ENCODE measurements around the gene HNRNPAB. TPM values are rescaled to one million over a fixed set of nuclear protein-coding genes. Genes with fewer than 3 reads are reported as not detected.
A peak's percentile ranks its signal among the peaks of the same experiment; 100 is the strongest.

HNRNPAB gene
- total RNA-seq, 4 donors from 2014 or later: 84.2 to 117 (median 106) TPM

- Histone ChIP-seq H3K9me3 (no peaks in the 10 kb centered on the region), H3K27ac (no peak overlapping the region), H3K4me1 (peaks cover 0 to 10% of the 10 kb centered on the region in 2 donors), H3K36me3 (no peaks in the 10 kb centered on the region), H3K4me3 (no peak overlapping the region), H3K27me3 (no peaks in the 10 kb centered on the region)
- DNase-seq (no peak), ATAC-seq (no peak)
- TF ChIP-seq POLR2A (IDR thresholded peaks at IDR 0.05) (no peak), CTCF (IDR thresholded peaks at IDR 0.05 in 4 of 5, conservative IDR thresholded peaks at IDR 0.05 in 1 of 5) (no peak)
- in situ Hi-C loops (cut with MboI; ENCODE audit: low sequenced_read_pairs in 4 of 4): no loop called here
- intact Hi-C loops (cut with DNase I; ENCODE audit: low total_unique reads): no loop called here
Measured at GRCh38 chr5:178247481-178248456, 43.4 kb downstream of the HNRNPAB start.

- DNase-seq: no peak
- in situ Hi-C loops (cut with MboI; ENCODE audit: low sequenced_read_pairs in 4 of 4): no loop called here
- ATAC-seq: no peak
Measured at GRCh38 chr5:178248750-178249149, 44.4 kb downstream of the HNRNPAB start.

GRCh38 chr5:178249191-178249989 lies 45.1 kb downstream of the HNRNPAB start:
- no peaks in the 10 kb centered on the region for H3K27me3 ChIP-seq
- H3K4me1 ChIP-seq: peaks cover 0 to 10% of the 10 kb centered on the region in 2 donors
- H3K4me3 ChIP-seq: no peak overlapping the region
- ATAC-seq: peak; percentile 36 to 78
- in situ Hi-C loops (cut with MboI; ENCODE audit: low sequenced_read_pairs in 4 of 4): no loop called here
- H3K9me3 ChIP-seq: no peaks in the 10 kb centered on the region
- intact Hi-C loops (cut with DNase I; ENCODE audit: low total_unique reads): no loop called here
- H3K36me3 ChIP-seq: no peaks in the 10 kb centered on the region
- H3K27ac ChIP-seq: no peak overlapping the region
- TF ChIP-seq CTCF (IDR thresholded peaks at IDR 0.05 in 4 of 5, conservative IDR thresholded peaks at IDR 0.05 in 1 of 5): no peak
- TF ChIP-seq POLR2A (IDR thresholded peaks at IDR 0.05): no peak
- no peak for DNase-seq

More at GRCh38 chr5:178248750-178249149, 44.4 kb downstream of the HNRNPAB start:
- Histone ChIP-seq H3K4me3 (no peak overlapping the region), H3K36me3 (no peaks in the 10 kb centered on the region), H3K9me3 (no peaks in the 10 kb centered on the region), H3K4me1 (peaks cover 0 to 10% of the 10 kb centered on the region in 2 donors), H3K27me3 (no peaks in the 10 kb centered on the region), H3K27ac (no peak overlapping the region)
- TF ChIP-seq CTCF (IDR thresholded peaks at IDR 0.05 in 4 of 5, conservative IDR thresholded peaks at IDR 0.05 in 1 of 5) (no peak), POLR2A (IDR thresholded peaks at IDR 0.05) (no peak)
- intact Hi-C loops (cut with DNase I; ENCODE audit: low total_unique reads): no loop called here

- in situ Hi-C loops (cut with MboI; ENCODE audit: low sequenced_read_pairs in 4 of 4): loop anchor here in 1 of 4 donors (25.0 kb wide), 1 partner anchor 612 kb away; the partner anchor contains the start of gene ZNF354B
- ATAC-seq (no peak), DNase-seq (no peak)
- no peak overlapping the region for H3K27ac ChIP-seq
- no peaks in the 10 kb centered on the region for H3K9me3 ChIP-seq
- H3K27me3 ChIP-seq: no peaks in the 10 kb centered on the region
- TF ChIP-seq POLR2A (IDR thresholded peaks at IDR 0.05) (no peak), CTCF (IDR thresholded peaks at IDR 0.05 in 4 of 5, conservative IDR thresholded peaks at IDR 0.05 in 1 of 5) (no peak)
- H3K4me3 ChIP-seq: no peak overlapping the region
- intact Hi-C loops (cut with DNase I; ENCODE audit: low total_unique reads): no loop called here
- H3K4me1 ChIP-seq: peaks cover 0 to 10% of the 10 kb centered on the region in 2 donors
- H3K36me3 ChIP-seq: no peaks in the 10 kb centered on the region
Measured at GRCh38 chr5:178250263-178250662, 45.9 kb downstream of the HNRNPAB start.
